IPS-15b (cell line): Measurements from ENCODE around the gene UBTD1.
A peak's percentile ranks its signal among the peaks of the same experiment; 100 is the strongest.

ENCODE experiments used
- H3K27me3 ChIP-seq: one replicate; pipeline ENCODE4 v1.6.1; 2013; ENCODE audit warnings: low read length; ENCODE audit not compliant: control insufficient read depth, insufficient read depth
- H3K36me3 ChIP-seq: one replicate; pipeline ENCODE4 v1.6.1; 2013; ENCODE audit warnings: low read length; ENCODE audit not compliant: control insufficient read depth, insufficient read depth
- H3K4me1 ChIP-seq: one replicate; pipeline ENCODE4 v1.6.1; 2013; ENCODE audit warnings: mild to moderate bottlenecking, low read length; ENCODE audit not compliant: control insufficient read depth, insufficient read depth
- H3K4me3 ChIP-seq: one replicate; pipeline ENCODE4 v1.5.1; 2013; ENCODE audit warnings: low read depth, low read length
- H3K9ac ChIP-seq: one replicate; pipeline ENCODE4 v1.6.1; 2013; ENCODE audit warnings: low read depth, mild to moderate bottlenecking, low read length
- H3K9me3 ChIP-seq: one replicate; pipeline ENCODE4 v1.6.1; 2013; ENCODE audit warnings: mild to moderate bottlenecking, low read length; ENCODE audit not compliant: control insufficient read depth, insufficient read depth

The UBTD1 gene

GRCh38 chr10:97483921-97484320, 14.8 kb upstream of the UBTD1 start:
- Histone ChIP-seq H3K27me3 (no peaks in the 10 kb centered on the region), H3K4me3 (no peak overlapping the region), H3K36me3 (peaks cover 10% of the 10 kb centered on the region), H3K4me1 (peaks cover 14% of the 10 kb centered on the region), H3K9me3 (no peaks in the 10 kb centered on the region), H3K9ac (no peak overlapping the region)

DNA sequence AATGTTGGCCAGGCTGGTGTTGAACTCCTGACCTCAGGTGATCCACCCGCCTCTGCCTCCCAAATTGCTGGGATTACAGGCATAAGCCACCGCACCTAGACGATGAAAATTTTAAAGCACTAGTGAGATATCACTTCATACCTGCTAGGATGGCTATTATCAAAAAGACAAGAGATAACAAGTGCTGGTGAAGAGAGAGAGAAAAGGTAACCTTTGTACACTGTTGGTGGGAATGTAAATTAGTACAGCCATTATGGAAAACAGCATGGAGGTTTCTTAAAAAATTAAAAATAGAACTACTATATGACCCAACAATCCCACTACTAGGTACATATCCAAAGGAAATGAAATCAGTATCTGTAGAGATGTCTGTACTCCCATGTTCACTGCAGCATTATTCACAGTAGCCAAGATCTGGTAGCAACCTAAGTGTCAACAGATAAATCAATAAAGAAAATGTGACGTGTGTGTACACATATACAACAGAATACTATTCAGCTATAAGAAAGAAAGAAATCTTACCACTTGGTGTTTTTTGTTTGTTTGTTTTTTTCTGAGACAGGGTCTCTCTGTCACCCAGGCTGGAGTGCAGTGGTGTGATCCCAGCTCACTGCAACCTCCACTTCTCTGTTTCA, 13.0 kb upstream of the UBTD1 start:
- Histone ChIP-seq H3K9me3 (no peaks in the 10 kb centered on the region), H3K36me3 (peaks cover 7% of the 10 kb centered on the region), H3K4me3 (no peak overlapping the region), H3K27me3 (no peaks in the 10 kb centered on the region), H3K4me1 (peaks cover under 1% of the 10 kb centered on the region), H3K9ac (no peak overlapping the region)

- no peaks in the 10 kb centered on the region for H3K36me3 ChIP-seq
- no peak overlapping the region for H3K4me3 ChIP-seq
- no peak overlapping the region for H3K9ac ChIP-seq
- peaks cover 13% of the 10 kb centered on the region for H3K4me1 ChIP-seq
- no peaks in the 10 kb centered on the region for H3K9me3 ChIP-seq
- H3K27me3 ChIP-seq, result no peaks in the 10 kb centered on the region
These were observed 8.1 kb upstream of the UBTD1 start for GRCh38 chr10:97490592-97490991.

- H3K9me3 ChIP-seq, result no peaks in the 10 kb centered on the region
- no peak overlapping the region for H3K4me3 ChIP-seq
- no peak overlapping the region for H3K9ac ChIP-seq
- H3K27me3 ChIP-seq, result no peaks in the 10 kb centered on the region
- H3K36me3 ChIP-seq, result no peaks in the 10 kb centered on the region
- peaks cover 20% of the 10 kb centered on the region for H3K4me1 ChIP-seq
These were observed 4.6 kb upstream of the UBTD1 start for GRCh38 chr10:97494151-97494550.

DNA sequence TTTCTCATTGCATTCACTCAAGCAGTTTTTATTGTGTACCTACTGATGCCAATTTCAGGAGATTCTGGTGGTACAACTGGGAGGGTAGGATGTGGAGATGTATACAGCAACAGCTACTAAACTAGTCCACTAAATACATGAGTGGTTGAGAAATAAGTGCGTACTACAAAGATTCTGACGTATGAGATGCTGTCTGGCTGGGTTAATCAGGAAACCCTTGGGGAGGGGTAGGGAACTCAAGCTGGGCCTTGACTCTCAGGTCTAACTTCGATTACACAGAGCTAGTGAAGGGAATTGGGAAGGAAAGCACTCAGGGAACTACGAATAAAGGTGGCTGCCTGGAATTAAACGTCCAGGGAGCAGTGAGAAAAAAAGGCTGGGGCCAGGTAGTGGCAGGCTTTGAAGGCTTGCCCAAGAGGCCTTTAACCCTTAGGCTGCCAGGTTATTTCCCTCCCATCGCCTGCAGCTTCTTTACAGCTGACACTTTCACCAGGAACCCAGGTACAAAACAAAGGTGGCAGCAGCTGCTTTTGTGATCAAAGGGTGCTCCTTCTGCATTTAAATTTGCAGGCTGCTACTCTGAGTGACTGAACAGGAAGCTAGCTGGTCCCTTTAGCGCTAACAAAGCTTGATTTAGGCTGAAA, 3.7 kb upstream of the UBTD1 start:
- Histone ChIP-seq H3K4me1 (peaks cover 20% of the 10 kb centered on the region), H3K36me3 (no peaks in the 10 kb centered on the region), H3K4me3 (no peak overlapping the region), H3K27me3 (peaks cover 3% of the 10 kb centered on the region), H3K9ac (no peak overlapping the region), H3K9me3 (no peaks in the 10 kb centered on the region)

- Histone ChIP-seq H3K9me3 (no peaks in the 10 kb centered on the region), H3K9ac (peak overlapping the region; percentile 87), H3K4me1 (peaks cover 14% of the 10 kb centered on the region), H3K4me3 (peak overlapping the region; percentile 98), H3K27me3 (peaks cover 13% of the 10 kb centered on the region), H3K36me3 (no peaks in the 10 kb centered on the region)
These were observed 1.1 kb upstream of the UBTD1 start for GRCh38 chr10:97497572-97498075.

GRCh38 chr10:97498076-97498840, 466 bp upstream of the UBTD1 start, which contains the start of gene MMS19:
TSS of gene MMS19 (minus strand) at chr10:97498422. CDS start at chr10:97498384, 38 bp downstream.
- Histone ChIP-seq H3K9ac (peak within 1 kb of the TSS; percentile 87), H3K27me3 (peaks cover 13% of the 10 kb centered on the region), H3K4me3 (peak within 1 kb of the TSS; percentile 98), H3K4me1 (peaks cover 14% of the 10 kb centered on the region), H3K36me3 (no peaks in the 10 kb centered on the region), H3K9me3 (no peaks in the 10 kb centered on the region)

DNA sequence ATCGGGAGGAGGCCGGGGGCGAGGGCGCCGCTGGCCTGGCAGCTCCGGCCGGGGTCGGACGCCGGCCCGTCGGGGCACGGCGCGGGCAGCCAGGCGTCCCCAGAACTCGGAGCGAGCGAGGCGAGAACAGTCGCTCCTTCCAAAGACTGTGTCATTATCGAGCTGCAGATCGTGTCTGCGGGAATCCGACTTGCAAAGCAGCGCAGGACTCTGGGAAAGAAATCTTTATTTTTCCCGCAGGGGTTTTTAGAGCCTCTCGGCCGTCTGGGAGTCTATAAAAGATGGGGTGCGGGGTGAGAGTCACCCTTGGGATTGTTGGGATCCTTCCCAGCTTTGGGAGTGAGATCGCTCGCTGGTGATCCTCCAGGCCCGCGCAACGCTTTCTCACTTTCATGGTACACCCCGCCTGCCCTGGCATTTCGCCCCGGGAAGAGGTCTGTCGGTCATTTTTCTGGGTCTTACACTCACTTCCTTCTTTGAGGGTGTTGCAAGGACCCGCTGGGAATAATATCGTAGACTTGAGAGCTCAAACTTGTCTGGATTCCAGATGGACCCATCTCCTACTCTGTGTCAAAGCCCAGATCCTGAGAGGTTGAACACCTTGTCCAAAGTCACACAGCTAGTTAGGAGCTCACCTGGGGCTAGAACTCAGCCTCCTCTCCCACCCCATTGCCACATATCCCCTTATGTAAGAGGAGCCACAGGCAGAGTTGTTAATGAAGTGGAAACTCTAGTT, 1.0 kb downstream of the UBTD1 start:
- Histone ChIP-seq H3K4me3 (peak overlapping the region; percentile 77), H3K27me3 (peaks cover 13% of the 10 kb centered on the region), H3K9me3 (no peaks in the 10 kb centered on the region), H3K4me1 (peaks cover 13% of the 10 kb centered on the region), H3K9ac (peak overlapping the region; percentile 70), H3K36me3 (no peaks in the 10 kb centered on the region)

GRCh38 chr10:97500297-97500575, 1.5 kb downstream of the UBTD1 start:
- H3K36me3 ChIP-seq, result no peaks in the 10 kb centered on the region
- H3K4me1 ChIP-seq, result peaks cover 9% of the 10 kb centered on the region
- peak overlapping the region; percentile 77 for H3K4me3 ChIP-seq
- no peak overlapping the region for H3K9ac ChIP-seq
- no peaks in the 10 kb centered on the region for H3K9me3 ChIP-seq
- H3K27me3 ChIP-seq, result peaks cover 13% of the 10 kb centered on the region

- no peaks in the 10 kb centered on the region for H3K36me3 ChIP-seq
- H3K27me3 ChIP-seq, result peaks cover 13% of the 10 kb centered on the region
- H3K9ac ChIP-seq, result no peak overlapping the region
- H3K4me1 ChIP-seq, result peaks cover 2% of the 10 kb centered on the region
- no peaks in the 10 kb centered on the region for H3K9me3 ChIP-seq
- H3K4me3 ChIP-seq, result no peak overlapping the region
These were observed 4.2 kb downstream of the UBTD1 start for GRCh38 chr10:97502916-97503315.

DNA sequence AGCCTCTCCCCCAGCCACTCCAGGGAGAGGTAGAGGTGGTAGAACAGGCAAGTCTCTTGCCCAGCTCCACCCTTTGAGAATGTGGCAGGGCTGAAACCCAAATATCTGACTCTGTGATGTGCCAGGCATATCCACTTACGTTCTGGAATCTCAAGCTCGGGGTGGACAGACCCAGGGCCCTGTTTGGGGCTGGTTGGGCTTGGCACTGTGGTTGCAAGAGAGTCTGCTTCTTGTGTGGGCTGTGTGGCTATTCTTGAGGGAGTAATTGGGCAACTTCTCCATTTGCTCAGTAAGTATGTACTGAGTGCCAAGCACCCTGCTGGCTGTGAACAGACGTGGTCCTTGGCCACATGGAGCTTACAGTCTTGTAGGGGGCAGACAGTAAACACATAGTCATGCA, 4.7 kb downstream of the UBTD1 start:
- peaks cover 13% of the 10 kb centered on the region for H3K27me3 ChIP-seq
- H3K36me3 ChIP-seq, result no peaks in the 10 kb centered on the region
- no peak overlapping the region for H3K9ac ChIP-seq
- no peak overlapping the region for H3K4me3 ChIP-seq
- peaks cover 6% of the 10 kb centered on the region for H3K4me1 ChIP-seq
- H3K9me3 ChIP-seq, result no peaks in the 10 kb centered on the region
